Bronchial epithelial cell (primary cell): ENCODE data around the gene TTC4. TPM values are rescaled to one million over a fixed set of nuclear protein-coding genes. Genes with fewer than 3 reads are reported as not detected.
A peak's percentile ranks its signal among the peaks of the same experiment; 100 is the strongest.
"Not testable (repeated sequence)": the region's sequence is repeated elsewhere in the genome, so short reads cannot be mapped to it uniquely, and the experiment has no call there.

Experiments used
- DNase-seq: peaks from one replicate; pipeline ENCODE4 v3.0.0-alpha.2; 2010; ENCODE audit warnings: low read depth
- FAIRE-seq: peaks from 2 replicates; lab custom pipeline; 2011; peaks lifted over from hg19 to GRCh38; lab: Jason Lieb, UNC
- H3K27me3 ChIP-seq: 2 replicates; pipeline ENCODE4 v1.5.1; 2011; ENCODE audit warnings: low read length; ENCODE audit not compliant: control insufficient read depth, insufficient read depth
- H3K36me3 ChIP-seq: 2 replicates; pipeline ENCODE4 v1.5.1; 2011; ENCODE audit warnings: low read length; ENCODE audit not compliant: control insufficient read depth, insufficient read depth
- H3K4me3 ChIP-seq: 2 replicates; pipeline ENCODE4 v1.5.1; 2011; ENCODE audit warnings: mild to moderate bottlenecking, low read depth, low read length, control low read depth
- total RNA-seq: library from RNA; depleted of rRNA; stranded (reverse); fragments of >200 nt; gene quantifications from 2 replicates; pipeline ENCODE4 v1.2.1, GENCODE V29; 2014
- TF ChIP-seq, protein P1 (sequence below): IDR thresholded peaks from 2 replicates; pipeline ENCODE4 v1.5.1; 2011; ENCODE audit warnings: mild to moderate bottlenecking, moderate library complexity, low read length, control low read depth, inconsistent platforms; ENCODE audit not compliant: insufficient read depth, severe bottlenecking

Gene TTC4
- total RNA-seq, 1 donor from 2014 or later: 30.8 TPM

DNA sequence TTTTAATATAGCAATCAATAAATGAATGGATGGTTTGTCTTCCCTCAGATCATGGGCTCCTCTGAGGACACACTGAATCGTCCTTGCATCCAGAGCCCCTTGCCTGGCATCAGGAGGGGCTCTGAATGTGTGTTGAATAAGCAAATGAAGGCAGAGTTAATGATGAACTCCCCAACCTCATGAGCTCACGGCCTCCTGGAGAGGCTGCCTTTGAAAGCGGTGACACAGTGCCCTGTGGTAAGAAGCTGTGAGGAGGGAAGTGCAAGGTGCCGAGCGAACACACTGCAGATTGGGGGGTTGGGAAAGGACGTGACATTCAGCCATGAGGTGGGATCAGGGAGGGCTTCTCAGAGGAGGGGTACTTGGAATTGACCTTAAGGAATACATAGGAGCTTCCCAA lies 51.9 kb downstream of the TTC4 start:
- no peak for DNase-seq
- H3K36me3 ChIP-seq: no peaks in the 10 kb centered on the region
- no peak for FAIRE-seq
- TF ChIP-seq, protein P1, sequence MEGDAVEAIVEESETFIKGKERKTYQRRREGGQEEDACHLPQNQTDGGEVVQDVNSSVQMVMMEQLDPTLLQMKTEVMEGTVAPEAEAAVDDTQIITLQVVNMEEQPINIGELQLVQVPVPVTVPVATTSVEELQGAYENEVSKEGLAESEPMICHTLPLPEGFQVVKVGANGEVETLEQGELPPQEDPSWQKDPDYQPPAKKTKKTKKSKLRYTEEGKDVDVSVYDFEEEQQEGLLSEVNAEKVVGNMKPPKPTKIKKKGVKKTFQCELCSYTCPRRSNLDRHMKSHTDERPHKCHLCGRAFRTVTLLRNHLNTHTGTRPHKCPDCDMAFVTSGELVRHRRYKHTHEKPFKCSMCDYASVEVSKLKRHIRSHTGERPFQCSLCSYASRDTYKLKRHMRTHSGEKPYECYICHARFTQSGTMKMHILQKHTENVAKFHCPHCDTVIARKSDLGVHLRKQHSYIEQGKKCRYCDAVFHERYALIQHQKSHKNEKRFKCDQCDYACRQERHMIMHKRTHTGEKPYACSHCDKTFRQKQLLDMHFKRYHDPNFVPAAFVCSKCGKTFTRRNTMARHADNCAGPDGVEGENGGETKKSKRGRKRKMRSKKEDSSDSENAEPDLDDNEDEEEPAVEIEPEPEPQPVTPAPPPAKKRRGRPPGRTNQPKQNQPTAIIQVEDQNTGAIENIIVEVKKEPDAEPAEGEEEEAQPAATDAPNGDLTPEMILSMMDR: no peak
- H3K27me3 ChIP-seq: no peaks in the 10 kb centered on the region
- no peak overlapping the region for H3K4me3 ChIP-seq

DNA sequence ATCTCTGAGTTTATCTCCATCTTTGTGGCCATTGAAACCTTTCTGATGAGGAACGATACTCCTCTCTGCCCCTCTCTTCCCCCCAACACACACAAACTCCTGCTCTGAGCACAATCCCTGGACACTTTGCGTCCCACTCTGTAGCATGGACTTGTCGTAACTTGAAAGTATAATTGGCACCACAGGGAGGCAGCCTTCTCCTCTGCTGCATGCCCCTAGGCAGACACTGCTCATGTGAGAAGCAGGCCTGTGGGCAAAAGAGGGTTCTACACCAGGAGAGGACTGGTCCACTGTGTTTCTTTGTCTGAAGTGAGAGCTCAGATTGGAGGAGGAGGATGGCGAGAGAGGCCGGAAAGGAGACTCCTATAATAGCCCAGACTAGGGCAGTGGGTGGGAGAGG lies 52.4 kb downstream of the TTC4 start:
- DNase-seq: peak; percentile 19
- no peaks in the 10 kb centered on the region for H3K36me3 ChIP-seq
- TF ChIP-seq, protein P1: peak; percentile 18
- FAIRE-seq: peak; percentile 68
- no peak overlapping the region for H3K4me3 ChIP-seq
- no peaks in the 10 kb centered on the region for H3K27me3 ChIP-seq

DNA sequence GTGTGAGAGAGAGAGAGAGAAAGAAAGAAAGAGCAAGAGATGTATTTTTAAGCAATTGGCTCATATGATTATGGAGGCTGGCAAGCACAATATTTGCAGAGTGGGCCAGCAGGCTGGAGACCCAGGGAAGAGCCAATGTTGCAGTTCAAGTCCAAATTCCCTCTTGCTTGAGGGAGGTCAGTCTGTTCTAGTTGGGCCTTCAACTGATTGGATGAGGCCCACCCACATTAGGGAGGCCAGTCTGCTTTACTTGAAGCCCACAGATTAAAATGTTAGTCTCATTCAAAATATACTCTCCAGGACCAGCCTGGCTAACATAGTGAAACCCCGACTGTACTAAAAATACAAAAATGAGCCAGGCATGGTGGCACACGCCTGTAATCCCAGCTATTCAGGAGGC lies 57.3 kb downstream of the TTC4 start:
- no peak overlapping the region for H3K4me3 ChIP-seq
- no peaks in the 10 kb centered on the region for H3K27me3 ChIP-seq
- FAIRE-seq (no peak), DNase-seq (no peak)
- TF ChIP-seq, protein P1: no peak
- no peaks in the 10 kb centered on the region for H3K36me3 ChIP-seq

DNA sequence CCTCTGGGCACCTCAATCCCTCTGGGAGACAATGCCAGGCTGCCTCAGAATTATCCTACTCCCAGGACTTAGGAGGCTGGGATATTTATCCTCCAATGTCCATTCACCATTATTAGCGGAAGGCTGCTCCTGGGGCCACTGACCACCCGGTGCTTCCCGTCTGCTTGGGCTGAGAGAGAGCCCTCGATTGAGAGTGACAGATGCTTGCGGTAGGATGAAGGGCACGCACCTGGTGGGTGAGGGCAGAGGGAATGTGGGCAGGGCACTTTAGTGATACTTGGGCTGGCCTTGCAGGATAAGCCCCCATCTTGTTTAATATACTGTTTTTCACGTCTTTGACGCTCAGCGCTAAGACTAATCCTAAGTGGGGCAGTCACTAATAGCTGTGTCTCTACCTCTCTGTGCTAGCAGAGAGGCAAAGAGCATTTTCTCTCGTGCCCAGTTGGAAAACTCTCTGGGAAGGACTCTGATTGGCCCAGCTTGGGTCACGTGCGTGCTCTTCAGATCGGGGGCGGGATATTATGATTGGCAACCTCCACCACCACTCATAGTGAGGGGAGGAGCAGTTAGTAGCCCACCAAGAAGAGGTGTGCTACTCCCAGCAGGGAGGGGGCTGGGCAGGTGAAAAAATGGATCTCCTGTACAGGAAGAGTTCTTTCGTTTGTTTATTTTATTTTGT lies 59.3 kb downstream of the TTC4 start:
- no peaks in the 10 kb centered on the region for H3K36me3 ChIP-seq
- TF ChIP-seq, protein P1: no peak
- DNase-seq (no peak), FAIRE-seq (no peak)
- no peaks in the 10 kb centered on the region for H3K27me3 ChIP-seq
- no peak overlapping the region for H3K4me3 ChIP-seq

DNA sequence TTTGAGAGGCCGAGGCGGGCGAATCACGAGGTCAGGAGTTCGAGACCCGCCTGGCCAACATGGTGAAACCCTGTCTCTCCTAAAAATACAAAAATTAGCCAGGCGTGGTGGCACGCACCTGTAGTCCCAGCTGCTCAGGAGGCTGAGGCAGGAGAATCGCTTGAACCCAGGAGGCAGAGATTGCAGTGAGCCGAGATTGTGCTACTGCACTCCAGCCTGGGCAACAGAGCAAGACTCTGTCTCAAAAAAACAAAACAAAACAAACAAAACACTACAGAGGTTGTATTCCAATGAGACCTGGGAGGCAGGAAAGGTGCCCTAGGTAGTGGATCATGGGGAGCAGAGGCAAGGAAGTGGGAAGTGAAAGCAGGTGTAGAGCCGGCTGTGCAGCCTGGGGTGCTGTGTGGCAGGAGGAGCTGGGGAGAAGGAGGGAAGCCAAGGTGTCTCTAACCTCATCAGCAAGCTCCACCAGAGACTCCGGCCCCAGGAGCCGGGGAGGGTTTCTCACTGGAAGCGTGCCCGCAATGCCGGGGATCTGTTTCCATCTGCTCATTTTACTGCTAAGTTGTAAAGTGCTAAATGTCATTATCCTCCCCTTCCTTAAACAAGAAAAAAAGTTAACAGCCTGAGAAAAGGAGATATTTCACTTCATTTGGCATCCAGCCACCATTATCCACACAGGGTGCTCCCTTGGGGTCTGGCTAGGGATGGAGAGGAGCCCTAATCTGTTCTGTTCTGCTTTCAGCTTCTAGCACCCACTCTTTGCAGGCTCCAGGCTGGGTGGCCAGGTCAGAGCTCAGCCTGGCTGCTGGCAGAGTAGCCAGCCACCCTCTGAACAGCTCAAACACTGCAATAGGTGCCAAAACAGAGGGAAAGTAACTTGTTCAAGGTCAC lies 60.4 kb downstream of the TTC4 start:
- H3K4me3 ChIP-seq, DNase-seq, FAIRE-seq, H3K36me3 ChIP-seq, H3K27me3 ChIP-seq: not testable (repeated sequence)

DNA sequence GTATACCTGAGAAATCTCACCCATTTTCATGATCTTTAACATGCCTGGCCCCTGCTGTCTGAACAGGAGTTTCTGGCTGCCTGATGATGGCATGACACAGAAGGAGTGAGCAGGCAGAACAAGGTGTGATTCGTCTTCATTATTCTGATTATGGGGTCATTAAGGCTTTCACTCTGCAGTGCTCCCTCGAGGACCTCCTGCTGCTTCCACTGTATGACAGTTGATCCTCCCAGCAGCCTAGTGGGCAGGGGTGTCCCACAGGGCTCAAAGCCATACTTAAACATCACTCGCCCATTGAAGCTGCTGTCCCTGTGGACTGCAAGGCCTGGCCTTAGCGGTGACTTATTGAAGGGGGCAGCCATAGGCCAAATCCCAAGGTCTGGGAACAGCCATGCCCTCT lies 61.4 kb downstream of the TTC4 start:
- Histone ChIP-seq H3K4me3 (no peak overlapping the region), H3K27me3 (no peaks in the 10 kb centered on the region), H3K36me3 (no peaks in the 10 kb centered on the region)
- TF ChIP-seq, protein P1: no peak
- DNase-seq (no peak), FAIRE-seq (no peak)
